Left lung (tissue), 10 donors: ENCODE results near the gene NUP98. TPM values are rescaled to one million over a fixed set of nuclear protein-coding genes. Genes with fewer than 3 reads are reported as not detected.
A peak's percentile ranks its signal among the peaks of the same experiment; 100 is the strongest.

Experiments
- ATAC-seq: fragments of 200-7000 bp; cut with Tn5 transposase; one replicate; pipeline ENCODE4 v1.9.1; 2020; ENCODE audit warnings: moderate library complexity
- DNase-seq, 4 donors: peaks; one replicate each; pipeline ENCODE4 v3.0.0-alpha.2; 2013 to 2020
- H3K27ac ChIP-seq, 2 donors: fragments of 200-600 bp; sonication (generic) in 1 of 2; one replicate each; pipeline versions ENCODE4 v1.5.0 to v1.8.0; 2020 to 2021
- H3K27me3 ChIP-seq, 2 donors: fragments of 200-600 bp; sonication (generic) in 1 of 2; one replicate each; pipeline versions ENCODE4 v1.5.0 to v1.8.0; 2020 to 2021
- H3K36me3 ChIP-seq, 2 donors: fragments of 200-600 bp; sonication (generic) in 1 of 2; one replicate each; pipeline versions ENCODE4 v1.5.0 to v1.8.0; 2020 to 2021
- H3K4me1 ChIP-seq, 2 donors: fragments of 200-600 bp; one replicate each; pipeline ENCODE4 v1.8.0; 2021
- H3K4me3 ChIP-seq, 2 donors: fragments of 200-600 bp; sonication (generic) in 1 of 2; one replicate each; pipeline versions ENCODE4 v1.5.0 to v1.8.0; 2020 to 2021; ENCODE audit warnings: mild to moderate bottlenecking in 1 of 2
- H3K9me3 ChIP-seq, 2 donors: fragments of 200-600 bp; sonication (generic) in 1 of 2; one replicate each; pipeline versions ENCODE4 v1.5.0 to v1.8.0; 2020 to 2021
- intact Hi-C, 2 donors: fragments of 100-400 bp; cut with DNase I; formaldehyde crosslinking; loops; one replicate each; pipeline versions ENCODE4 v1.11.2 to v1.14.2; 2022
- polyA plus RNA-seq, 6 donors: library from polyadenylated mRNA; unstranded; fragments of 120-200 nt; gene quantifications; one replicate each; pipeline ENCODE4 v1.2.1, GENCODE V29; 2013; ENCODE audit not compliant: insufficient read length in 6 of 6
- total RNA-seq, 2 donors: library from RNA; stranded (reverse); fragmentation: NEBNext Ultra II Directional; extraction: Animal tissue kit (Norgen Biotek cat#: 25700); gene quantifications; one replicate each; pipeline ENCODE4 v1.2.1, GENCODE V29; 2021
- TF ChIP-seq, protein P1 (sequence below), 2 donors: fragments of 200-600 bp; sonication (generic) in 1 of 2; IDR thresholded peaks; one replicate each; pipeline versions ENCODE4 v1.5.0 to v1.8.0; 2021; ENCODE audit warnings: antibody characterized with exemption in 2 of 2
- donor health status: DM: no; HTN: yes; CAD: no.
- donor health status: DM: no; HTN: no; CAD: no.

NUP98 gene
- total and polyA plus RNA-seq, 8 donors, result 59.9 to 76.3 (median 66.8) TPM

DNA sequence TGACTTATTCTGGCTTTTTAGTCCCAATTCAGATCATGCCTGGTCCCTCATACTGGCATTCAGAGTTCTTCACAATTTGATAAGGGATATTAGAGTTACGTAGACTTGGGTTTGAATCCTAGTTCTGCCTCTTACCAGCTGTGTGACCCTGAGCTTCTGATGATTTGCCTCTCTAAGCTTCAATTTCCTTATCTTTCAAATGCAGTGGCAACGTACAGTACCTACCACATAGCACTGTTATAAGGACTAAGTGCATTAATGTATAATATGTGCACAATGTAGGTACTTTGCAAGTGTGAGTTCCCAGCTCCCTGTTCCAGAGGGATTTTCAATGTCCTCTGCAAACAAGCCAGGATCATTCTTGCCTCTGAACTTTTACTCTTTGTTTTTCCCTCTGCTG lies 36.1 kb upstream of the NUP98 start:
- Histone ChIP-seq H3K9me3 (no peaks in the 10 kb centered on the region), H3K4me1 (peaks cover 29 to 96% of the 10 kb centered on the region in 2 donors), H3K4me3 (no peak overlapping the region), H3K27ac (peak overlapping the region in 1 of 2 donors; percentile 80), H3K36me3 (peaks cover 0 to 48% of the 10 kb centered on the region in 2 donors), H3K27me3 (no peaks in the 10 kb centered on the region)
- no peak for DNase-seq
- no peak for ATAC-seq
- TF ChIP-seq, protein P1, sequence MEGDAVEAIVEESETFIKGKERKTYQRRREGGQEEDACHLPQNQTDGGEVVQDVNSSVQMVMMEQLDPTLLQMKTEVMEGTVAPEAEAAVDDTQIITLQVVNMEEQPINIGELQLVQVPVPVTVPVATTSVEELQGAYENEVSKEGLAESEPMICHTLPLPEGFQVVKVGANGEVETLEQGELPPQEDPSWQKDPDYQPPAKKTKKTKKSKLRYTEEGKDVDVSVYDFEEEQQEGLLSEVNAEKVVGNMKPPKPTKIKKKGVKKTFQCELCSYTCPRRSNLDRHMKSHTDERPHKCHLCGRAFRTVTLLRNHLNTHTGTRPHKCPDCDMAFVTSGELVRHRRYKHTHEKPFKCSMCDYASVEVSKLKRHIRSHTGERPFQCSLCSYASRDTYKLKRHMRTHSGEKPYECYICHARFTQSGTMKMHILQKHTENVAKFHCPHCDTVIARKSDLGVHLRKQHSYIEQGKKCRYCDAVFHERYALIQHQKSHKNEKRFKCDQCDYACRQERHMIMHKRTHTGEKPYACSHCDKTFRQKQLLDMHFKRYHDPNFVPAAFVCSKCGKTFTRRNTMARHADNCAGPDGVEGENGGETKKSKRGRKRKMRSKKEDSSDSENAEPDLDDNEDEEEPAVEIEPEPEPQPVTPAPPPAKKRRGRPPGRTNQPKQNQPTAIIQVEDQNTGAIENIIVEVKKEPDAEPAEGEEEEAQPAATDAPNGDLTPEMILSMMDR (IDR thresholded peaks at IDR 0.05), result no peak
- intact Hi-C loops, result no loop called here

DNA sequence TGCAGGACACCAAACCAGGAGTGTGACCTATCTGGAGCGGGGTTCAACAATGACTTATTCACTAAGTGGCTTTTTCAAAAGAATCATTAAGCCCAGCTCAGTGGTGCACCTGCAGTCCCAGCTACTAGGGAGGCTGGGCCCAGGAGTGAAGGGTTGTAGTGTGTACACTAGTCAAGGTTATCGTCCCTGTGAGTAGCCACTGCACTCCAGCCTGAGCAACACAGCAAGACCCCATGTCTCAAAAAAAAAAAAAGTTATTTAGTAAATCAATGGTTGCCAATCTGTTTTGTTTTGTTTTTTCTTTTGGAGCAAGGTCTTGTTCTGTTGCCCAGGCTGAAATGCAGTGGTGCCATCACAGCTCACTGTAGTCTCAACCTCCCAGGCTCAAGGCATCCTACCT lies 35.5 kb upstream of the NUP98 start:
- Histone ChIP-seq H3K27ac (peak overlapping the region in 1 of 2 donors; percentile 80), H3K4me1 (peaks cover 24 to 90% of the 10 kb centered on the region in 2 donors)
- TF ChIP-seq, protein P1 (IDR thresholded peaks at IDR 0.05), result no peak

DNA sequence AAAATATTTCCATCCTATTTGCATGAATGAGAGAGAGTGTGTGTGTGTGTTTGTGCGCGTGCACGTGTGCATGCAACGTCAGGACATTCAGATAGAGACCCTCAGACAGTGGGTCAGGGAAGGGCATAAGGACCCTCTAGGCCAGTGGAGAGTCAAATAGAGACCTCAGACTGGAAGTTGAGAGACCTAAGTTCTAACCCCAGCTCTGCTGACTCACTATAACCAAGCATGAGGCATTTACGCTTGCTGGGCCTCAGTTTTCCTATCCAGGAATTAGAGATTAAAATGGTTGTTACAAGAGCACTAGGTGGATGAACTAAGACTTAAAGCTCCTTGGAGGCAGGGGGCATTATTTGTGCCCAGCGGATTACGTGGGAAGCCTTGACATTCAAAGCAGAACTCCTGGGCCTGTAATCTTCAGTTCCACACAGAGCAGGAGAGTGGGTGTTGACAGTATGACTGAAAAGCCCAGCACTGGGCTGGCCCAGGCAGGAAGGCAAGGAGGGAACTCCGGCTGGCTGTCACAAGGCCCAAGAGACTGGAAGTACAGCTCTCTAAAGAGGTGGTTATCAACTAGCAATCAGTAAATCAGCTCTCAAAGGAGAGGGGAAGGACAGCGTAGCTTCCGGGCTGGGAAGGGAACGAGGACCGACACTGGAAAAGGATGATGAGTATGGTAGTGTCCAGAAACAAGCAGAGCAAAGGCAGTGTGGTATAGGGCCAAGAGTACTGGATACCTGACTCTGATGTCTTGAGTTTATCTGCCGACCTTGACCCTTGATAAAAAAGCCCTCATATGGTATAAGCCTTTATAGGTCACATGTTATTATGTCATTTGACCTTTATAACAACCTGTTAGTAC lies 34.3 kb upstream of the NUP98 start:
- intact Hi-C loops, result no loop called here
- peak; percentile 56 for ATAC-seq
- H3K36me3 ChIP-seq, result peaks cover 0 to 66% of the 10 kb centered on the region in 2 donors
- H3K27me3 ChIP-seq, result no peaks in the 10 kb centered on the region
- H3K9me3 ChIP-seq, result no peaks in the 10 kb centered on the region
- H3K4me1 ChIP-seq, result peaks cover 16 to 84% of the 10 kb centered on the region in 2 donors
- no peak overlapping the region for H3K4me3 ChIP-seq
- peak in 2 of 4 donors; percentile 67 to 82 for DNase-seq
- TF ChIP-seq, protein P1 (IDR thresholded peaks at IDR 0.05), result no peak
- peak overlapping the region in 1 of 2 donors; percentile 80 for H3K27ac ChIP-seq

More for the DNA sequence above, 35.5 kb upstream of the NUP98 start:
- DNase-seq, result no peak
- H3K4me3 ChIP-seq, result no peak overlapping the region
- no peaks in the 10 kb centered on the region for H3K9me3 ChIP-seq
- no peaks in the 10 kb centered on the region for H3K27me3 ChIP-seq
- peaks cover 0 to 54% of the 10 kb centered on the region in 2 donors for H3K36me3 ChIP-seq
- intact Hi-C loops, result no loop called here
- no peak for ATAC-seq

DNA sequence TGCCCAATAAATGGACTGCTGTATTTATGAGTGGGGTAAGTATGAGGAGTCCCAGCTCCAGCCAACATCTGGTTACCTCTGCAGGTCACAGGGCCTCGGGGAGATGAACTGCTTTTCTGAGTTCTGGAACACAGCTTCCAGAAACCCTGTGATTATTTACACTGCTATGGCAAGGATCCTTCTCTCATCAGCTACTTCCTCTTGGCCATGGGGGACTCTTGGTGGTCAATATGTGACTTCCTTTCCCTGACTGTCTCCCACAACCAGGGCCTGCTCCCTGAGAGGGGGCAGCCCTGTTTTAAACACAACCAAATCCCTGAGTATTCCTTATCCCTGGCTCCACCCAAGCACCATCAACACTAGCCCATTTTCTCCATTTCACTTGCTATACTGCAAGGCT lies 33.4 kb upstream of the NUP98 start:
- Histone ChIP-seq H3K4me3 (no peak overlapping the region), H3K36me3 (peaks cover 0 to 74% of the 10 kb centered on the region in 2 donors), H3K27ac (peak overlapping the region in 1 of 2 donors; percentile 80), H3K4me1 (peaks cover 11 to 84% of the 10 kb centered on the region in 2 donors), H3K27me3 (no peaks in the 10 kb centered on the region), H3K9me3 (no peaks in the 10 kb centered on the region)
- no peak for ATAC-seq
- TF ChIP-seq, protein P1 (IDR thresholded peaks at IDR 0.05), result no peak
- intact Hi-C loops, result no loop called here
- no peak for DNase-seq

DNA sequence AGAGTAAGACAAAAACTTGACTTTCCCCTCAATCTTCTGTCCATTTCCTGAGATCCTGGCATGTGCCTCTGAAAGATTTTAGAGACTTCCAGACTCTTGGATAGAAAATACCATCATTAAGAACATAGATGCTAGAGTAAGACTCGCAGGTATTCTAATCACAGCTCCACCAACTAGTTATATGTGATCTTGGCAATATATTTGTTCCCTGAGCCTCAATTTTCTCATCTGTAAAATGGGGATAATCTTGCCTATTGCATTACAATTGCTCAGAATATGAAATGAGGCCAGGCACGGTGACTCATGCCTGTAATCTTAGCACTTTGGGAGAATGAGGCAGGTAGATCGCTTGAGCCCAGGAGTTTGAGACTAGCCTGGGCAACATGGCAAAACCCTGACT lies 32.7 kb upstream of the NUP98 start:
- ATAC-seq (no peak), DNase-seq (no peak)
- peaks cover 9 to 84% of the 10 kb centered on the region in 2 donors for H3K4me1 ChIP-seq
- intact Hi-C loops, result no loop called here
- H3K27me3 ChIP-seq, result no peaks in the 10 kb centered on the region
- H3K27ac ChIP-seq, result peak overlapping the region in 1 of 2 donors; percentile 80
- H3K4me3 ChIP-seq, result no peak overlapping the region
- peaks cover 0 to 81% of the 10 kb centered on the region in 2 donors for H3K36me3 ChIP-seq
- TF ChIP-seq, protein P1 (IDR thresholded peaks at IDR 0.05), result no peak
- no peaks in the 10 kb centered on the region for H3K9me3 ChIP-seq
